Peyer's patch (tissue), 4 donors: ENCODE measurements around the gene HIPK3. TPM values are rescaled to one million over a fixed set of nuclear protein-coding genes. Genes with fewer than 3 reads are reported as not detected.

Experiments
- DNase-seq, 3 donors: peaks; one replicate each; pipeline ENCODE4 v3.0.0-alpha.2; 2017 to 2019
- H3K27ac ChIP-seq, 4 donors: fragments of 200-600 bp; sonication (generic); one replicate each; pipeline ENCODE4 v1.5.1; 2016 to 2019
- H3K27me3 ChIP-seq, 2 donors: fragments of 200-600 bp; sonication (generic); one replicate each; pipeline ENCODE4 v1.5.1; 2019
- H3K36me3 ChIP-seq, 3 donors: fragments of 200-600 bp; sonication (generic); one replicate each; pipeline ENCODE4 v1.5.1; 2016 to 2019
- H3K4me1 ChIP-seq, 4 donors: fragments of 200-600 bp; sonication (generic); one replicate each; pipeline ENCODE4 v1.5.1; 2016 to 2019
- H3K4me3 ChIP-seq, 4 donors: fragments of 200-600 bp; sonication (generic); 1 replicate in 3 of 4; 2 replicates in 1 of 4; pipeline ENCODE4 v1.5.1; 2016 to 2019; ENCODE audit warnings: mild to moderate bottlenecking in 1 of 4
- H3K9me3 ChIP-seq, 4 donors: fragments of 200-600 bp; sonication (generic); one replicate each; pipeline ENCODE4 v1.5.1; 2016 to 2019; ENCODE audit warnings: mild to moderate bottlenecking in 1 of 4
- POLR2A ChIP-seq, 2 donors: fragments of 450-650 bp; IDR thresholded peaks; one replicate each; pipeline ENCODE4 v1.5.1; 2017; ENCODE audit warnings: antibody characterized with exemption in 2 of 2, mild to moderate bottlenecking in 2 of 2, moderate library complexity in 2 of 2
- total RNA-seq, 4 donors: library from RNA; depleted of rRNA; stranded (reverse); fragments of >200 nt; gene quantifications; one replicate each; pipeline ENCODE4 v1.1.0, GENCODE V29; 2016
- TF ChIP-seq, protein P1 (sequence below), 6 experiments: fragments of 450-650 bp in 4 of 6; fragments of 200-600 bp in 2 of 6; sonication (generic) in 1 of 6; IDR thresholded peaks; one replicate each; pipeline ENCODE4 v1.5.1; 2017 to 2019; ENCODE audit warnings: antibody characterized with exemption in 6 of 6, mild to moderate bottlenecking in 3 of 6, moderate library complexity in 1 of 6

Gene HIPK3
- total RNA-seq, 4 donors from 2014 or later = 87.8 to 123 (median 97.8) TPM

DNA sequence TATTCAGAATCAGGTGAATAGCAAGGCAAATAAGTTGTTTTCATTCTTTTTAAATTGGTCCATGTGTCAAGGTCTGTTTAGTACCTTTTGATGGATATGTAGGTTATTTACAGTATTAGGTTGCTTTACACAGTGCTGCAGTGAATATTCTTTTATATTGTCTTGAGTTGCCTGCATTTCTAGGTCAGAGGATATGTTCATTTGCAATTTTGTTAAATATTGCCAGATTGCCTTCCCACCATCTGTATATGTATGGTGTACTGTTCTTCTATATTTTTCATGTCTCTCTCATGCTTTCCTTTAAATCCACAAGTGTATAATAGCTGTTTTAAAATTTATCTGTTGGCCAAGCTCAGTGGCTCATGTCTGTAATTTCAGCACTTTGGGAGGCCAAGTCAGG lies 24.6 kb downstream of the HIPK3 start:
- TF ChIP-seq POLR2A (IDR thresholded peaks at IDR 0.05) = no peak
- TF ChIP-seq, protein P1, sequence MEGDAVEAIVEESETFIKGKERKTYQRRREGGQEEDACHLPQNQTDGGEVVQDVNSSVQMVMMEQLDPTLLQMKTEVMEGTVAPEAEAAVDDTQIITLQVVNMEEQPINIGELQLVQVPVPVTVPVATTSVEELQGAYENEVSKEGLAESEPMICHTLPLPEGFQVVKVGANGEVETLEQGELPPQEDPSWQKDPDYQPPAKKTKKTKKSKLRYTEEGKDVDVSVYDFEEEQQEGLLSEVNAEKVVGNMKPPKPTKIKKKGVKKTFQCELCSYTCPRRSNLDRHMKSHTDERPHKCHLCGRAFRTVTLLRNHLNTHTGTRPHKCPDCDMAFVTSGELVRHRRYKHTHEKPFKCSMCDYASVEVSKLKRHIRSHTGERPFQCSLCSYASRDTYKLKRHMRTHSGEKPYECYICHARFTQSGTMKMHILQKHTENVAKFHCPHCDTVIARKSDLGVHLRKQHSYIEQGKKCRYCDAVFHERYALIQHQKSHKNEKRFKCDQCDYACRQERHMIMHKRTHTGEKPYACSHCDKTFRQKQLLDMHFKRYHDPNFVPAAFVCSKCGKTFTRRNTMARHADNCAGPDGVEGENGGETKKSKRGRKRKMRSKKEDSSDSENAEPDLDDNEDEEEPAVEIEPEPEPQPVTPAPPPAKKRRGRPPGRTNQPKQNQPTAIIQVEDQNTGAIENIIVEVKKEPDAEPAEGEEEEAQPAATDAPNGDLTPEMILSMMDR (IDR thresholded peaks at IDR 0.05) = no peak
- peaks cover 0 to 20% (median 0%) of the 10 kb centered on the region in 4 donors for H3K4me1 ChIP-seq
- H3K4me3 ChIP-seq = no peak overlapping the region
- H3K27me3 ChIP-seq = no peaks in the 10 kb centered on the region
- no peaks in the 10 kb centered on the region for H3K9me3 ChIP-seq
- DNase-seq = no peak
- peaks cover 0 to 5% (median 0%) of the 10 kb centered on the region in 3 donors for H3K36me3 ChIP-seq
- H3K27ac ChIP-seq = no peak overlapping the region

DNA sequence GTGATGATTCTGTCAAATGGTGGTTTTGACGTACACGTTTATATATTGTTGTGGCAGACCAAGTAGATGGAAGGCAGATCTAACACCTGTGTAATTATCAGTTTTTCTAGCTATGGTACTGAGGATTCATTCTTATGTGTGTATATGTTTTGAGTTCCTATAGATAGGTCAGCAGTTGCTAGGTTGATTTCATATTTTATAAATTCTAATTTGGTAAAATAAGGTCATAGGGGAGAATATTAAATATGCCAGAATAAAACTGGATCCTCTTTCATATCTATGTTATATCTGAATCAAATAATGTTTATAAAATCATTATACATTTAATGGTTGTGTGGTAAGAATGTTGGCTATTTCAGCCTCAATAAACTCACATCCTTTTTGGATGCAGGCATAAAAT lies 27.6 kb downstream of the HIPK3 start:
- peaks cover 0 to 15% (median 0%) of the 10 kb centered on the region in 3 donors for H3K36me3 ChIP-seq
- peaks cover 0 to 13% (median 0%) of the 10 kb centered on the region in 4 donors for H3K4me1 ChIP-seq
- TF ChIP-seq, protein P1 (IDR thresholded peaks at IDR 0.05) = no peak
- TF ChIP-seq POLR2A (IDR thresholded peaks at IDR 0.05) = no peak
- no peak overlapping the region for H3K27ac ChIP-seq
- H3K9me3 ChIP-seq = no peaks in the 10 kb centered on the region
- no peaks in the 10 kb centered on the region for H3K27me3 ChIP-seq
- no peak for DNase-seq
- H3K4me3 ChIP-seq = no peak overlapping the region

DNA sequence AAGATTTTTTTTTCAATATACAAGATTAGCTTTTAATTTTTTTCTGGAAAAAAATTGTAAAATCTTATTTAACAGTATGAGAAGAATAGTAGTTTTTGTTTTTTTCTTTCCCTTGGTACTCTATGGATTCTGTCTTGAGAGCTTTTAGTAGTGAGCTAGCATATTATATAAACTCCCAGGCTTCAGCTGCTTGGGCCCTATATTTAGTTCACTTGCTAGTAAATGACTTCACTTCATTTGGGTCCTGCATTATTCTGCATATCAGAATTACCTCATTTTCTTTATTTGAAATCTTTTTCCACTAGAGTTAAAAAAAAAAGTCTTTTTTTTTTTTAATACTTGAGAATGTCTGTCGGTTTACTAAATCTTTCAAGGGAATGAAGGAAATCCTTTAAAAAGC lies 33.1 kb downstream of the HIPK3 start:
- Histone ChIP-seq H3K4me3 (no peak overlapping the region), H3K27ac (peak overlapping the region in 1 of 4 donors; percentile 60), H3K4me1 (peaks cover 0 to 24% (median 0%) of the 10 kb centered on the region in 4 donors), H3K9me3 (no peaks in the 10 kb centered on the region), H3K36me3 (peaks cover 0 to 22% (median 0%) of the 10 kb centered on the region in 3 donors), H3K27me3 (no peaks in the 10 kb centered on the region)
- no peak for DNase-seq
- no peak for TF ChIP-seq POLR2A (IDR thresholded peaks at IDR 0.05)
- TF ChIP-seq, protein P1 (IDR thresholded peaks at IDR 0.05) = no peak

DNA sequence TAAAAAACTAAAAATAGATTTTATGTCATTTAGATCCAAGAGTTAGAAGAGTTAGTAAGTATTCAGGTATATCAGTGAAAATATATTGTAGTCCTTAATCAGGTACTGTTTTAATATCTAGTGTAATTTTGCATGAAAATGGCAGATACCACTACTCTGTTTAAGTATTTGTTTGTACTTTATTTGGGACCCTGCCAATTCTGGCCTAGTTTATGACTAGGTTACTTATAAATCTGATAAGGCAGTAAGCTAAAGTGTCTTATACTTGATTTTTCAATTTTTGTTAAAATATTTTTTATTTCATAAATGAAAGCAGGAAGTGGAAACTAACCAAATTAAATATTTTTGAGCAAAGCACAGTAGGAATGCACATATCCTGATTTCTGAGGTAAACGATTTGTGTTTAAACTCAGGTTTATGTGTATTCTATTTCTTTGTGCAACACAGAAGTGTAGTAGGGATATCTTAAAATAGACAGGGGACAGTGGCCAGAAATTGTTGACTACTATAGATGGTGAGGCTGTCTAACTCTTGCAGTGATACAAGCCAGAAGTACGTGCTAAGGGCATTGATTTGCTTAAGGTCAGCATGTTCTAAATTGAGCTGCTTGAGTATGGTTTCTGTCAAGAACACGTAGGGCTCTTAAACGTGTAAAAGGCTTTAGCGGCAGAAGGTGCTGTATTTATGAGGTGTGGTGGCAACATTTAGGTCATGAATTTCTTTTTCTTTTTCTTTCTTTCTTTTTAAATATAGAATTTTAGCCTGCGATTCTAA lies 34.0 kb downstream of the HIPK3 start:
- Histone ChIP-seq H3K4me3 (no peak overlapping the region), H3K27me3 (no peaks in the 10 kb centered on the region), H3K9me3 (no peaks in the 10 kb centered on the region), H3K36me3 (peaks cover 0 to 22% (median 0%) of the 10 kb centered on the region in 3 donors), H3K4me1 (peaks cover 0 to 18% (median 0%) of the 10 kb centered on the region in 4 donors), H3K27ac (peak overlapping the region in 1 of 4 donors; percentile 60)
- DNase-seq = no peak
- TF ChIP-seq, protein P1 (IDR thresholded peaks at IDR 0.05) = no peak
- no peak for TF ChIP-seq POLR2A (IDR thresholded peaks at IDR 0.05)

DNA sequence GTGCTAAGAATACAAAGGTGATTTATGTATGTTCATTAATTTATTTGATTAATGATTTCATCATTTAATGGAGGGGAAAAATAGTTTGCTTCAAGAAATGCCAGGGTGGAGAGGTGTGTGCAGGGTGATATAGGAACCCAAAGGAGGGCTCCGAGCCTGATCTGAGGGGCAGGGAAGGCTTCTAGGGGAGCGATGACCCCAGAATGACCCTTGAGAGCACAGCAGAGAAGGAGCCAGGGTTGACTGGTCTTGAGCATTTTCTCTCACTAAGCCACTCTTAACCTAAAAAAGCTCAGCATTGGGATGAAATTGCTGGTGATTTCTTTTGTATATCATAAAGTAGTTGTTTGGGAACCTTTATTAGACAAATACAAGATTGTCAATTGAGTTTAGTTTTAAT lies 35.1 kb downstream of the HIPK3 start:
- Histone ChIP-seq H3K27ac (peak overlapping the region in 1 of 4 donors; percentile 60), H3K4me1 (peaks cover 0 to 17% (median 0%) of the 10 kb centered on the region in 4 donors)

More for the DNA sequence above, 35.1 kb downstream of the HIPK3 start:
- TF ChIP-seq POLR2A (IDR thresholded peaks at IDR 0.05) = no peak
- TF ChIP-seq, protein P1 (IDR thresholded peaks at IDR 0.05) = no peak
- peaks cover 0 to 13% (median 0%) of the 10 kb centered on the region in 3 donors for H3K36me3 ChIP-seq
- no peaks in the 10 kb centered on the region for H3K9me3 ChIP-seq
- no peaks in the 10 kb centered on the region for H3K27me3 ChIP-seq
- no peak overlapping the region for H3K4me3 ChIP-seq
- DNase-seq = no peak
